LHCN-M2 (cell line): ENCODE results near the gene ELMO3. TPM values are rescaled to one million over a fixed set of nuclear protein-coding genes. Genes with fewer than 3 reads are reported as not detected.

Source experiments
- DNase-seq: peaks from one replicate; pipeline ENCODE4 v3.0.0-alpha.2; 2012; ENCODE audit warnings: low read depth
- total RNA-seq: library from RNA; depleted of rRNA; stranded (reverse); fragments of >200 nt; gene quantifications from 2 replicates; pipeline ENCODE4 v1.2.3, GENCODE V29; 2014

The ELMO3 gene
- total RNA-seq, 1 experiment from 2014 or later: 1.8 TPM

- peak; percentile 93 for DNase-seq
Observed at GRCh38 chr16:67181346-67181745, 17.6 kb upstream of the ELMO3 start.

- DNase-seq: no peak
Observed at GRCh38 chr16:67182288-67182687, 16.6 kb upstream of the ELMO3 start.

- DNase-seq: no peak
Observed at GRCh38 chr16:67183284-67183626, 15.7 kb upstream of the ELMO3 start.

- DNase-seq: peak; percentile 98
Observed at GRCh38 chr16:67183627-67184452, 15.1 kb upstream of the ELMO3 start, which contains the start of gene MATCAP1. MATCAP1 (minus strand) TSS chr16:67183963; CDS start chr16:67180610, 3,353 bp downstream.

DNA sequence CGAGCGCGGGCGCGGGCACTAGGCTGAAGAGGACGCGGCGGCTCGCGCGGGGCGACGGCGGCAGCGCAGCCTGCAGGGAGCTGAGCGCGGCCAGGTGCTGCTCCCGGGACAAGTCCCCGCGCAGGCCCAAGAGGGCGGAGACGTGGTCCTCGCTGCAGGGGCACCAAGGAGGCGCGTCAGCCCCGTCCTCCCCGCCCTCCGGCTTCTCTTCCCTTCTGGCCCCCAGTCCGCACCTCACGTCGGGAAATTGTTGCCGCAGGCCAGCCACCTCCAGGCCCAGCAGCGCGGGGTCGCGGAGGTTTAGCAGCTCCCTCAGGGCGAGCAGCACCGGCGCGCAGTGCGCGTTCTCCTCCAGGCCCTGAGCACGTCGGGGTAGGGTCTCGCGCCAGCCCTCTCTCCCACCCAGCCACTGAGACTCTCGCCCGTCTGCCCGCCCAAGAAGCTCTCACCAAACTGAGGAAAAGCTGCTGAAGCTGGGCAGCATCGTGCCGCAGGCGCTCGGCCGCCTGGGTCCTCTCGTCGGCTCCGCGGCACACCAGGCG, 14.4 kb upstream of the ELMO3 start:
- DNase-seq: no peak

GRCh38 chr16:67184995-67185650, 13.8 kb upstream of the ELMO3 start:
- peak; percentile 90 for DNase-seq

DNA sequence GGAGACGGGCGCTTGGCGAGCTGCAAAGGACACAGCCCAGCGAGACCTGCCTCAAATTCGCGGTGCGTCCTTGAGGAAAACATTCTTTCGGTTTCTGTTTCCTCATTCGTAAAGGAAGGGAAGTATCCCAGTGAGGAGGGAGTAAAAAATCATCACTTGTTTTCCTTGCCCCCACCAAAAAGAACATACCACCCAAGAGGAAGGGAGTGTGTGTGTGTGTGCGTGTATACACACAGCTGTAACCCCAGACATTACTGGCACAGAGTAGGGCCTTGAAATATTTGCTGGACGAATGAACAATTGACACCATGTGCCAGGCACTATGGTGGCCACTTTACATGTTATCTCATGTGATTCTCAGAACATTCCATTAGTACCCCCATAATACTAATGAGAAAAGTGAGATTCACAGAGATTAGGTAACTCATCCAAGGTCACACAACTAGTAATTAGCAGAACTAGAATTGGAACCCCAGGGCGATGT, 13.2 kb upstream of the ELMO3 start:
- no peak for DNase-seq

GRCh38 chr16:67186550-67186950, 12.4 kb upstream of the ELMO3 start:
- peak; percentile 92 for DNase-seq

DNA sequence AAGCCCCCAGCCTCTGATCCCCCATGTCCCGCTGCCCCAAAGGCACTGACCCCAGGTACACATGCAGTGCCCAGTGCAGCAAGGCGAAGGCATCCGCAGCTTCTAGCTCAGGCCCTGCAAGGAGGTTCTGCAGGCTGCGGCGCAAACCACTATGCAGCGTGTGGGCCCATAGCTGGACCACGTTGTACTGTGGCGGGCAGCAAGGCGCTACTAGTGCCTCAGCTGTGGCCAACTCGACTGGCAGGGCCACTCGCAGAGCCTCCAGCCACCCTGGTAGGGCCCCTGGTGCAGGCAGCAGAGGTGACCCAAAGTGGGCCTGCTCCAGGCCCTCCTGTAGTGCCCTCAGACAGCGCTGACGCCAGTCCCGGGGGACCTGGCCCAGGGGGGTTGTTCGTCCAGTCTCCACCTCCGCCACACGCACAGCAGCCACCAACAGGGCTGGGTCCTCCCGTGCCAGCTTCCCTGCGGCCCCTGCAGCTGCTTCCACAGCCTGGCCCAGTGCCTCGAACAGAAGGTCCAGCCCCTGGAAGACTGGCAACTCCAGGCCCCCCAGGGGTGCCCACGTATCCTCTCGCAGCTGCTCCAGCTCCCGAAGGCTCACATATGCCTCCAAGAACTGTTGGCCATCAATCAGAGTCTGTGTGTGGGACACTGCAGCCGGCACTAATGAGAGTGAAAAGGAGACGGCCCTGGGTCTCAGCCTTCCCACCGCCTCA, 11.6 kb upstream of the ELMO3 start:
- DNase-seq: peak; percentile 87

GRCh38 chr16:67188323-67188722, 10.6 kb upstream of the ELMO3 start:
- DNase-seq: no peak

DNA sequence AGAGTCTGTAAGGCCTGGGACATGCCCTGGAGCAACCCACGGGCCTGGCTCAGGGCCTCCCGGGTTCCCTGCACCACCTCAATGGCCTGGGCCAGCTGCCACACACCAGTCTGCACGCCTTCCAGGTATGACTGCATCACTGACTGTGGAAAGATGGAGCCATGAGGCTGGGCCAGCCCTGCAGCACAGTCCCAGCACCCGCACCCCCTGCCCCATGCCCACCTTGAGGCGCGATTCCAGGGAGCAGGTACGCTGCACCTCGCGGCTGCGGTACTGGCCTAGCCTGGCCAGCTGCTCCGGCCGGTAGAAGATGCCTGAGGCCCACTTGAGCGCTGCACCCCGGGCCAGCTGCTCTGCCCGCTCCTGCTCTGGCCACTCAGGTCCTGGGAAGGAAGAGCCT, 10.1 kb upstream of the ELMO3 start:
- DNase-seq: no peak

DNA sequence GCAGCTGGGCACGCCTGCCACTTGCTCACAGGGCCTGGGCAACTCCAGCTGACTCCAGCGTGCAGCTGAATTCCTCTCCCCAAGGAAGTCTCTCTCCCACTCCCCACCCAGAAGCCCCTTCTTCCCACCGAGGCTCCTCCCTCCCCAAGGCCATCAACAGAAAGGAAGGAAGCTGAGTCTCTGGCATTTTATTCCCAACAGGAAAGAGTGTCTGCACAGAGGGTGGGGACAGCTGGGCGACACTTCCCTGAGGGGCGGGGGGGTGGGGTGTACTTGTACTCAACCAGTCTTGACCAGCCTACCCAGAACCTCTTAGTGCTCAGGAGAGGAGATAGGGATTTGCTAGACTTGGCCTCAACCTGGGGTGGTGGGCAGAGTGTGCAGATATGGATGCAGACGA, 8.9 kb upstream of the ELMO3 start, which contains the start of gene EXOC3L1:
Gene EXOC3L1 (minus strand): TSS at position 96 of the 400 bp plus-strand sequence. CDS start 460 bp downstream, outside the sequence.
- no peak for DNase-seq

- peak; percentile 75 for DNase-seq
Observed at GRCh38 chr16:67190448-67191399, 8.2 kb upstream of the ELMO3 start.

DNA sequence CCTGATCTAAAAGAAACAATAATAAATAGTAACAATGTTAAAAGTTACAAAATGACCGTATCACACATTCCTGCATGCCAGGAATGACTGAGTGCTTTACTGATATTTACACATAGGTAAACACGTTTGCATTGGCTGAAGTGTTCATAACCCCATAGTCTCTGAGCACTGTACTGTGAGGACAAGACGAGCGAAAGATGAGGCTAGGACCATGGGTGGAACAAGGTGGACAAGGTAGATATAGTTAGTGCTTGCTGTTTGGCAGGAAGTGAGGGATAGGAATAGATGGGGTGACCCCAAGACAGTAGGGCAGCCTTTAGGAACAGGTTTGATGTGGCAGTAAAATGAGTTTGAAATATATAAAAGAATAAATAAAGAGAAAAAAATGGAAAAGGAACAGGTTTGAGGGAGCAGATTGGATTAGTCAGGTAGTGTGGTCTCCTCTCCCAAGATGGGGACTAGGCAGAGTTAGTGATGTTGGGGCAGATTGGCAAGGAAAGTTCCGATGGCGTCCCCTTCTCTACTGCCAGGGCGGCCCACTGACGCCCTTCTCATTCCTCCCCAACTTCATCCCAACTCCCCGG, 7.4 kb upstream of the ELMO3 start:
- DNase-seq: no peak

GRCh38 chr16:67191995-67192681, 6.8 kb upstream of the ELMO3 start, which contains the start of gene E2F4:
E2F4 (plus strand) TSS chr16:67192155; CDS start chr16:67192228, 73 bp downstream.
- peak; percentile 87 for DNase-seq

DNA sequence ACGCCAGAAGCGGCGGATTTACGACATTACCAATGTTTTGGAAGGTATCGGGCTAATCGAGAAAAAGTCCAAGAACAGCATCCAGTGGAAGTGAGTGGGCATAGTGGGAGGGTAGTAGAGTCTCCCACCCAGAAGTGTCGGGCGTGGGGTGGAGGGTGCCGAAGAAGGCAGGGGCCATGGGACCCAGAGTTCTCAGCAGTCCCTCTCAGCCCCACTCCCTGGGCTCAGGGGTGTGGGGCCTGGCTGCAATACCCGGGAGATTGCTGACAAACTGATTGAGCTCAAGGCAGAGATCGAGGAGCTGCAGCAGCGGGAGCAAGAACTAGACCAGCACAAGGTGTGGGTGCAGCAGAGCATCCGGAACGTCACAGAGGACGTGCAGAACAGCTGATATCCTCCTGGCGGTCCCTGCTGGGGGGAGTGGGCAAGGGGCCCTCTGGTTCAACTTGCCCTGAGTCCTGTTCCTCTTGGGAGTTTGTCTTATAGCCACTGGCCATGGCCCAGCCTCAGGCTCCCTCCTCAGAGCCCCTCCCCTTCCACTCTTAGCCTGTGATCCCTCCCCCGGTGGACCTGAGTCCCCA, 6.1 kb upstream of the ELMO3 start:
- no peak for DNase-seq

DNA sequence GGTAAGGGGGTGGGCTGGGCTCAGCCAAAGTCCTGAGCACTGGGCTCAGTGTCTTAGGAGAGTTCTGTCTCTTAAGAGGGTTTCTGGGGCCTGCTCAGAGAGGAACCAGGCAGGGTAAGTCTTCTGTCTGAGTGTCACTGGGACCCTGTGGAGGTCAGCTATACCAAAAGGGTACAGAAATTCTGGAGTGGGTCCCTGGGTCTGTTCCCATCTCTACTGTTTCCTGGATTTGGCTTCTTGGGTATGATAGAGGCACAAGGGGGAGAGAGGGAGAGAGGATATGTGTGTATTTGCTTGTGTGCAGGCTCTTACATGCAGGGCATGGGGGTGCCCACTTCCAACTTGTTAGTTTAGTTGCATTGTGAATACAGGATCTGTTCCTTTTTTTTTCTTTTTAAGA, 5.4 kb upstream of the ELMO3 start:
- DNase-seq: no peak

DNA sequence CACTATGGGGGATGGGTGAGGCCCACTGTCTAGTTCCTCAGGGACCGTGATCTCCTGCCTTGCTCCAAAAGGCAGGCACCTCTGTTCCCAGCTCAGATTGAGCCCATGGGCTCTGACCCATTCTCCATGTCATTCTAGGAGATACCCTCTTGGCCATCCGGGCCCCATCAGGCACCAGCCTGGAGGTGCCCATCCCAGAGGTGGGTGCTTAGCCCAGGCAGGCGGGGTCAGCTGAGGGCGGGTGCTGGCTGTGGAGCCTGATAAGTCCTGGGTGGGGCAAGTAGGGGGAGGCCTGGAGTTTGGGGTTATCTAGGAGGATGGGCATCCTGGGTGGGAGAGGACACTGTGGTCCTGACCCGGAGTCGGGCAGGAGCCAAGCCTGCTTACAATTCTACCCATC, 4.7 kb upstream of the ELMO3 start:
- no peak for DNase-seq

DNA sequence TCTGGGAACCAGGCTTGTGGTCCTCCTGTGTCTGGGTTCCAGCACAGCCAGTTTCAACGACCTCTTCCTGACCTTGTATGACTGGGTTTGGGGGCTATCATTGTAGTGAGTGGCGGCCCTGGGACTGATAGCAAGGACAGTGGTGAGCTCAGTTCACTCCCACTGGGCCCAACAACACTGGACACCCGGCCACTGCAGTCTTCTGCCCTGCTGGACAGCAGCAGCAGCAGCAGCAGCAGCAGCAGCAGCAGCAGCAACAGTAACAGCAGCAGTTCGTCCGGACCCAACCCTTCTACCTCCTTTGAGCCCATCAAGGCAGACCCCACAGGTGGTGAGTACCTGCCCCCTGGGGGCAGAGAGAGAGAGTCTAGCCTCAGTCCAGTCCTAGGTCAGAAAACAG, 3.3 kb upstream of the ELMO3 start:
- DNase-seq: no peak
